Activated CD8-positive, alpha-beta memory T cell treated with anti-CD3 and anti-CD28 coated beads for 48 hours (primary cell): ENCODE results near the gene SSBP4.

Experiments
- DNase-seq, 3 experiments: peaks; one replicate each; pipeline ENCODE4 v3.0.0-alpha.2; 2020; ENCODE audit warnings: low read depth in 2 of 3, low spot score in 2 of 3

SSBP4 gene

GRCh38 chr19:18481505-18482222, 62.5 kb downstream of the SSBP4 start:
- DNase-seq = no peak

- no peak for DNase-seq
These were observed 64.1 kb downstream of the SSBP4 start for GRCh38 chr19:18483119-18483890.
